Measurements from ENCODE around the gene SYCE3.

The SYCE3 gene

GRCh38 chr22:50605613-50606074 is 42.9 kb upstream of the SYCE3 start:
- no peak for TF ChIP-seq CTCF (IDR thresholded peaks at IDR 0.05; ENCODE audit: unreplicated experiment in 3 of 3)
- Mint-ChIP-seq H3K4me1 (peaks cover 14% of the 10 kb centered on the region), H3K27me3 (ENCODE audit: low read depth) (peaks cover 40% of the 10 kb centered on the region), H3K27ac (no peak overlapping the region), H3K36me3 (ENCODE audit: low read depth) (no peaks in the 10 kb centered on the region), H3K9me3 (no peaks in the 10 kb centered on the region), H3K4me3 (no peak overlapping the region)

GRCh38 chr22:50605002-50605612 is 42.4 kb upstream of the SYCE3 start:
- H3K4me1 Mint-ChIP-seq = peaks cover 14% of the 10 kb centered on the region
- H3K9me3 Mint-ChIP-seq = no peaks in the 10 kb centered on the region
- H3K27ac Mint-ChIP-seq = no peak overlapping the region
- H3K4me3 Mint-ChIP-seq = no peak overlapping the region
- TF ChIP-seq CTCF (IDR thresholded peaks at IDR 0.05; ENCODE audit: unreplicated experiment in 3 of 3) = no peak
- H3K36me3 Mint-ChIP-seq (ENCODE audit: low read depth) = no peaks in the 10 kb centered on the region
- H3K27me3 Mint-ChIP-seq (ENCODE audit: low read depth) = peaks cover 36% of the 10 kb centered on the region

- H3K4me1 Mint-ChIP-seq = peaks cover 14% of the 10 kb centered on the region
- peaks cover 38% of the 10 kb centered on the region for H3K27me3 Mint-ChIP-seq (ENCODE audit: low read depth)
- H3K27ac Mint-ChIP-seq = no peak overlapping the region
- H3K36me3 Mint-ChIP-seq (ENCODE audit: low read depth) = peaks cover 3% of the 10 kb centered on the region
- no peaks in the 10 kb centered on the region for H3K9me3 Mint-ChIP-seq
- no peak for TF ChIP-seq CTCF (IDR thresholded peaks at IDR 0.05; ENCODE audit: unreplicated experiment in 3 of 3)
- no peak overlapping the region for H3K4me3 Mint-ChIP-seq
Observed at GRCh38 chr22:50604256-50605001, 41.7 kb upstream of the SYCE3 start.

GRCh38 chr22:50603511-50604255 is 41.0 kb upstream of the SYCE3 start:
- H3K36me3 Mint-ChIP-seq (ENCODE audit: low read depth) = peaks cover 3% of the 10 kb centered on the region
- H3K4me1 Mint-ChIP-seq = peaks cover 14% of the 10 kb centered on the region
- peaks cover 31% of the 10 kb centered on the region for H3K27me3 Mint-ChIP-seq (ENCODE audit: low read depth)
- no peak for TF ChIP-seq CTCF (IDR thresholded peaks at IDR 0.05; ENCODE audit: unreplicated experiment in 3 of 3)
- no peak overlapping the region for H3K4me3 Mint-ChIP-seq
- H3K27ac Mint-ChIP-seq = no peak overlapping the region
- no peaks in the 10 kb centered on the region for H3K9me3 Mint-ChIP-seq

GRCh38 chr22:50602338-50602700 is 39.6 kb upstream of the SYCE3 start:
- TF ChIP-seq CTCF (IDR thresholded peaks at IDR 0.05; ENCODE audit: unreplicated experiment in 3 of 3) = no peak
- H3K27ac Mint-ChIP-seq = no peak overlapping the region
- H3K4me1 Mint-ChIP-seq = peaks cover 14% of the 10 kb centered on the region
- peaks cover 6% of the 10 kb centered on the region for H3K36me3 Mint-ChIP-seq (ENCODE audit: low read depth)
- H3K27me3 Mint-ChIP-seq (ENCODE audit: low read depth) = peaks cover 29% of the 10 kb centered on the region
- H3K4me3 Mint-ChIP-seq = peak overlapping the region; percentile 67 to 88 (median 76)
- no peaks in the 10 kb centered on the region for H3K9me3 Mint-ChIP-seq

All from nephron (organoid).